AG09309 (cell line): ENCODE data around the gene ATP6V0D1.

Experiments
- DNase-seq: peaks from one replicate; pipeline ENCODE4 v3.0.0-alpha.2; 2010; ENCODE audit warnings: low read depth
- H3K4me3 ChIP-seq: 2 replicates; pipeline ENCODE4 v1.5.1; 2011; ENCODE audit warnings: mild to moderate bottlenecking, low read depth, low read length, moderate library complexity; ENCODE audit not compliant: control insufficient read depth
- CTCF ChIP-seq: IDR thresholded peaks from 2 replicates; pipeline ENCODE4 v1.5.1; 2011; ENCODE audit warnings: mild to moderate bottlenecking, low read depth, low read length, inconsistent platforms; ENCODE audit not compliant: insufficient read depth, control insufficient read depth; ENCODE audit errors: missing control alignments

ATP6V0D1 gene

GRCh38 chr16:67526149-67526791, 45.3 kb upstream of the ATP6V0D1 start:
- TF ChIP-seq CTCF, result no peak
- no peak overlapping the region for H3K4me3 ChIP-seq
- no peak for DNase-seq

- no peak for DNase-seq
- TF ChIP-seq CTCF, result no peak
- no peak overlapping the region for H3K4me3 ChIP-seq
These were observed 44.4 kb upstream of the ATP6V0D1 start for GRCh38 chr16:67525176-67525860.

GRCh38 chr16:67521095-67521804, 40.3 kb upstream of the ATP6V0D1 start:
- H3K4me3 ChIP-seq, result peak overlapping the region; percentile 49
- peak; percentile 73 for DNase-seq
- TF ChIP-seq CTCF, result peak; percentile 99

GRCh38 chr16:67519242-67519641, 38.3 kb upstream of the ATP6V0D1 start:
- H3K4me3 ChIP-seq, result no peak overlapping the region
- no peak for DNase-seq
- no peak for TF ChIP-seq CTCF

- TF ChIP-seq CTCF, result no peak
- no peak overlapping the region for H3K4me3 ChIP-seq
These were observed 37.7 kb upstream of the ATP6V0D1 start for GRCh38 chr16:67518676-67519075.

GRCh38 chr16:67517661-67518423, 36.9 kb upstream of the ATP6V0D1 start:
- TF ChIP-seq CTCF, result no peak
- DNase-seq, result no peak
- no peak overlapping the region for H3K4me3 ChIP-seq

More at GRCh38 chr16:67518676-67519075, 37.7 kb upstream of the ATP6V0D1 start:
- no peak for DNase-seq
